22Rv1 (cell line): ENCODE measurements around the gene GRIN3B.

Source experiments
- ZFX ChIP-seq: fragments of 450-650 bp; IDR thresholded peaks from 2 replicates; pipeline ENCODE4 v1.6.1; 2017; ENCODE audit warnings: antibody characterized with exemption, borderline replicate concordance
- TF ChIP-seq, protein P1 (sequence below): fragments of 450-650 bp; IDR thresholded peaks from 2 replicates; pipeline ENCODE4 v1.5.1; 2017; ENCODE audit warnings: mild to moderate bottlenecking

DNA sequence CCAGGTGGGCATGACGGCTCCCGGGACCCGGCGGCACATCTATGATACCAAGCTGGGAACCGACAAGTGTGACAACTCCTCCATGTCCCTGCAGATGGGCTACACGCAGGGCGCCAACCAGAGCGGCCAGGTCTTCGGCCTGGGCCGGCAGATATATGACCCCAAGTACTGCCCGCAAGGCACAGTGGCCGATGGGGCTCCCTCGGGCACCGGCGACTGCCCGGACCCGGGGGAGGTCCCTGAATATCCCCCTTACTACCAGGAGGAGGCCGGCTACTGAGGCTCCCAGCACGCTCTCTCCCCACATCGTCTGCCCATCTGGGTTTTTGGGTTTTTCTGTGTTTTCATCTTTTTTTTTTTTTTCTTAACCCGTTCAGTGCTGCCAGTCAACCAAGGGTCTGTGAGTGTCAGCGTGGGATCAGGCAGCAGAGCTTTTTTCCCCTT, 37.4 kb downstream of the GRIN3B start:
- TF ChIP-seq, protein P1, sequence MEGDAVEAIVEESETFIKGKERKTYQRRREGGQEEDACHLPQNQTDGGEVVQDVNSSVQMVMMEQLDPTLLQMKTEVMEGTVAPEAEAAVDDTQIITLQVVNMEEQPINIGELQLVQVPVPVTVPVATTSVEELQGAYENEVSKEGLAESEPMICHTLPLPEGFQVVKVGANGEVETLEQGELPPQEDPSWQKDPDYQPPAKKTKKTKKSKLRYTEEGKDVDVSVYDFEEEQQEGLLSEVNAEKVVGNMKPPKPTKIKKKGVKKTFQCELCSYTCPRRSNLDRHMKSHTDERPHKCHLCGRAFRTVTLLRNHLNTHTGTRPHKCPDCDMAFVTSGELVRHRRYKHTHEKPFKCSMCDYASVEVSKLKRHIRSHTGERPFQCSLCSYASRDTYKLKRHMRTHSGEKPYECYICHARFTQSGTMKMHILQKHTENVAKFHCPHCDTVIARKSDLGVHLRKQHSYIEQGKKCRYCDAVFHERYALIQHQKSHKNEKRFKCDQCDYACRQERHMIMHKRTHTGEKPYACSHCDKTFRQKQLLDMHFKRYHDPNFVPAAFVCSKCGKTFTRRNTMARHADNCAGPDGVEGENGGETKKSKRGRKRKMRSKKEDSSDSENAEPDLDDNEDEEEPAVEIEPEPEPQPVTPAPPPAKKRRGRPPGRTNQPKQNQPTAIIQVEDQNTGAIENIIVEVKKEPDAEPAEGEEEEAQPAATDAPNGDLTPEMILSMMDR: no peak
- no peak for TF ChIP-seq ZFX
